WTC11 (cell line): ENCODE results near the gene AFF3.

Source experiments
- ATF1 ChIP-seq: sonication (generic); formaldehyde crosslinking; IDR thresholded peaks from 2 replicates; pipeline ENCODE4 v1.8.1; 2023; ENCODE audit warnings: mild to moderate bottlenecking, moderate library complexity, missing genetic modification reagents
- CBFB ChIP-seq: sonication (generic); formaldehyde crosslinking; IDR thresholded peaks from 2 replicates; pipeline ENCODE4 v1.8.1; 2022; ENCODE audit warnings: mild to moderate bottlenecking, low read depth, missing genetic modification reagents
- EMX1 ChIP-seq: fragments of 250-450 bp; sonication (Bioruptor Pico); IDR thresholded peaks from 2 replicates; pipeline ENCODE4 v1.8.0; 2021; ENCODE audit warnings: mild to moderate bottlenecking
- ETV6 ChIP-seq: sonication (generic); formaldehyde crosslinking; IDR thresholded peaks from 2 replicates; pipeline ENCODE4 v1.8.1; 2022; ENCODE audit warnings: mild to moderate bottlenecking, missing genetic modification reagents
- IRF2 ChIP-seq: sonication (generic); formaldehyde crosslinking; IDR thresholded peaks from 2 replicates; pipeline ENCODE4 v1.8.0; 2022; ENCODE audit warnings: low read depth, missing genetic modification reagents, borderline replicate concordance
- SP1 ChIP-seq: sonication (generic); formaldehyde crosslinking; conservative IDR thresholded peaks from 2 replicates; pipeline ENCODE4 v1.8.1; 2022; ENCODE audit warnings: missing genetic modification reagents
- ZNF138 ChIP-seq: sonication (generic); formaldehyde crosslinking; conservative IDR thresholded peaks from 2 replicates; pipeline ENCODE4 v1.8.1; 2022; ENCODE audit warnings: mild to moderate bottlenecking, moderate library complexity, missing genetic modification reagents
- ZNF317 ChIP-seq: sonication (generic); formaldehyde crosslinking; IDR thresholded peaks from 2 replicates; pipeline ENCODE4 v1.8.1; 2023; ENCODE audit warnings: low read depth, mild to moderate bottlenecking, moderate library complexity, missing genetic modification reagents, borderline replicate concordance
- ZNF416 ChIP-seq: fragments of 250-450 bp; sonication (Bioruptor Pico); IDR thresholded peaks from 2 replicates; pipeline ENCODE4 v1.9.0; 2021; ENCODE audit warnings: mild to moderate bottlenecking, inconsistent platforms
- TF ChIP-seq, protein P1 (sequence below): fragments of 200-600 bp; IDR thresholded peaks from 2 replicates; pipeline ENCODE4 v1.8.0; 2022; ENCODE audit warnings: antibody characterized with exemption
- TF ChIP-seq, protein P2 (sequence below): sonication (generic); formaldehyde crosslinking; IDR thresholded peaks from 2 replicates; pipeline ENCODE4 v1.8.1; 2022; ENCODE audit warnings: low read depth, missing genetic modification reagents, borderline replicate concordance
- TF ChIP-seq, protein P3 (sequence below): sonication (generic); formaldehyde crosslinking; IDR thresholded peaks from 2 replicates; pipeline ENCODE4 v1.8.0; 2022; ENCODE audit warnings: mild to moderate bottlenecking, missing genetic modification reagents
- TF ChIP-seq, protein P4 (sequence below): sonication (generic); formaldehyde crosslinking; IDR thresholded peaks from 2 replicates; pipeline ENCODE4 v1.8.0; 2022; ENCODE audit warnings: mild to moderate bottlenecking, missing genetic modification reagents

DNA sequence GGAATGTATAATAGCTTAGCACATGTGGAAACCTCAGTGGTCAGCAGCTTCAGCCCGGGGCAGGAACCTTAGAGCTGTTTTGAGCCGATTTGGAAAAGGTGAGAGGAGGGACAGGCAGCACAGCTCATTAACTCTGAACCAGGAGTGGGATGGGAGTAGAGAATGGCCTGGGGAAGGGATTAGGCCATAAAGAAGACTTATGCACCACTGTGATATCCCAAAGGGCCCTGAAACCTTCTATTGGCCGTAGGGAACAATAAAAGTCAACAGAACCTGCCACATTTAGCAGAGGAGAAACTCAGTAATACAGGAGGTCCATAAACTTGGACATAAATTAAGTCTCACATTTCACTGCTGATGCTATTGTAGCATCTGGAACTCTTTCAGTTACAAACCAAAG, 528.4 kb downstream of the AFF3 start:
- TF ChIP-seq, protein P1, sequence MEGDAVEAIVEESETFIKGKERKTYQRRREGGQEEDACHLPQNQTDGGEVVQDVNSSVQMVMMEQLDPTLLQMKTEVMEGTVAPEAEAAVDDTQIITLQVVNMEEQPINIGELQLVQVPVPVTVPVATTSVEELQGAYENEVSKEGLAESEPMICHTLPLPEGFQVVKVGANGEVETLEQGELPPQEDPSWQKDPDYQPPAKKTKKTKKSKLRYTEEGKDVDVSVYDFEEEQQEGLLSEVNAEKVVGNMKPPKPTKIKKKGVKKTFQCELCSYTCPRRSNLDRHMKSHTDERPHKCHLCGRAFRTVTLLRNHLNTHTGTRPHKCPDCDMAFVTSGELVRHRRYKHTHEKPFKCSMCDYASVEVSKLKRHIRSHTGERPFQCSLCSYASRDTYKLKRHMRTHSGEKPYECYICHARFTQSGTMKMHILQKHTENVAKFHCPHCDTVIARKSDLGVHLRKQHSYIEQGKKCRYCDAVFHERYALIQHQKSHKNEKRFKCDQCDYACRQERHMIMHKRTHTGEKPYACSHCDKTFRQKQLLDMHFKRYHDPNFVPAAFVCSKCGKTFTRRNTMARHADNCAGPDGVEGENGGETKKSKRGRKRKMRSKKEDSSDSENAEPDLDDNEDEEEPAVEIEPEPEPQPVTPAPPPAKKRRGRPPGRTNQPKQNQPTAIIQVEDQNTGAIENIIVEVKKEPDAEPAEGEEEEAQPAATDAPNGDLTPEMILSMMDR, result no peak
- no peak for TF ChIP-seq ATF1 (CRISPR knock-in tag)
- TF ChIP-seq ETV6 (CRISPR knock-in tag), result no peak
- TF ChIP-seq ZNF416 (CRISPR knock-in tag), result no peak
- no peak for TF ChIP-seq IRF2 (CRISPR knock-in tag)
- TF ChIP-seq, protein P2, sequence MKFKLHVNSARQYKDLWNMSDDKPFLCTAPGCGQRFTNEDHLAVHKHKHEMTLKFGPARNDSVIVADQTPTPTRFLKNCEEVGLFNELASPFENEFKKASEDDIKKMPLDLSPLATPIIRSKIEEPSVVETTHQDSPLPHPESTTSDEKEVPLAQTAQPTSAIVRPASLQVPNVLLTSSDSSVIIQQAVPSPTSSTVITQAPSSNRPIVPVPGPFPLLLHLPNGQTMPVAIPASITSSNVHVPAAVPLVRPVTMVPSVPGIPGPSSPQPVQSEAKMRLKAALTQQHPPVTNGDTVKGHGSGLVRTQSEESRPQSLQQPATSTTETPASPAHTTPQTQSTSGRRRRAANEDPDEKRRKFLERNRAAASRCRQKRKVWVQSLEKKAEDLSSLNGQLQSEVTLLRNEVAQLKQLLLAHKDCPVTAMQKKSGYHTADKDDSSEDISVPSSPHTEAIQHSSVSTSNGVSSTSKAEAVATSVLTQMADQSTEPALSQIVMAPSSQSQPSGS, result no peak
- TF ChIP-seq SP1 (CRISPR knock-in tag), result no peak
- TF ChIP-seq, protein P3, sequence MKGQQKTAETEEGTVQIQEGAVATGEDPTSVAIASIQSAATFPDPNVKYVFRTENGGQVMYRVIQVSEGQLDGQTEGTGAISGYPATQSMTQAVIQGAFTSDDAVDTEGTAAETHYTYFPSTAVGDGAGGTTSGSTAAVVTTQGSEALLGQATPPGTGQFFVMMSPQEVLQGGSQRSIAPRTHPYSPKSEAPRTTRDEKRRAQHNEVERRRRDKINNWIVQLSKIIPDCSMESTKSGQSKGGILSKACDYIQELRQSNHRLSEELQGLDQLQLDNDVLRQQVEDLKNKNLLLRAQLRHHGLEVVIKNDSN, result no peak
- TF ChIP-seq ZNF317 (CRISPR knock-in tag), result no peak
- TF ChIP-seq ZNF138, result no peak
- no peak for TF ChIP-seq EMX1 (CRISPR knock-in tag)
- TF ChIP-seq CBFB (CRISPR knock-in tag), result no peak
- TF ChIP-seq, protein P4, sequence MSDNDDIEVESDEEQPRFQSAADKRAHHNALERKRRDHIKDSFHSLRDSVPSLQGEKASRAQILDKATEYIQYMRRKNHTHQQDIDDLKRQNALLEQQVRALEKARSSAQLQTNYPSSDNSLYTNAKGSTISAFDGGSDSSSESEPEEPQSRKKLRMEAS (CRISPR knock-in tag), result no peak
